Muscle of leg (tissue), 11 donors: ENCODE data around the gene COX7A1. TPM values are rescaled to one million over a fixed set of nuclear protein-coding genes. Genes with fewer than 3 reads are reported as not detected.
A peak's percentile ranks its signal among the peaks of the same experiment; 100 is the strongest.
"Not testable (repeated sequence)": the region's sequence is repeated elsewhere in the genome, so short reads cannot be mapped to it uniquely, and the experiment has no call there.

Experiments used
- DNase-seq: peaks from one replicate; pipeline ENCODE4 v3.0.0; 2013
- H3K27ac ChIP-seq: one replicate; pipeline ENCODE4 v1.5.1; 2013; ENCODE audit warnings: mild to moderate bottlenecking, low read length, control low read depth
- H3K27me3 ChIP-seq: one replicate; pipeline ENCODE4 v1.6.1; 2013; ENCODE audit warnings: low read length; ENCODE audit not compliant: control insufficient read depth, insufficient read depth
- H3K36me3 ChIP-seq: one replicate; pipeline ENCODE4 v1.6.1; 2013; ENCODE audit warnings: low read length; ENCODE audit not compliant: control insufficient read depth, insufficient read depth
- H3K4me1 ChIP-seq: one replicate; pipeline ENCODE4 v1.6.1; 2013; ENCODE audit warnings: low read length; ENCODE audit not compliant: control insufficient read depth, insufficient read depth
- H3K4me3 ChIP-seq: one replicate; pipeline ENCODE4 v1.5.1; 2013; ENCODE audit warnings: low read length, control low read depth
- H3K9me3 ChIP-seq: replicated peaks from 2 replicates; pipeline ENCODE4 v1.6.1; 2013; ENCODE audit warnings: low read depth, low read length; ENCODE audit not compliant: control insufficient read depth
- WGBS: methylation state at CpG from one replicate; pipeline ENCODE4 v1.1.5; 2013; ENCODE audit warnings: missing lambda C conversion rate; ENCODE audit not compliant: insufficient coverage; 5-methylcytosine and 5-hydroxymethylcytosine counted together
- polyA plus RNA-seq, 8 donors: library from polyadenylated mRNA; unstranded; fragments of 120-200 nt; gene quantifications; one replicate each; pipeline versions ENCODE4 v1.2.1 to v1.2.3, GENCODE V29; 2013; ENCODE audit warnings: inconsistent platforms in 1 of 8, low replicate concordance in 1 of 8; ENCODE audit not compliant: insufficient read length in 8 of 8, insufficient read depth in 1 of 8
- total RNA-seq: library from RNA; stranded (reverse); fragments of 120-200 nt; gene quantifications from one replicate; pipeline ENCODE4 v1.2.4, GENCODE V29; 2013

Gene COX7A1
- total and polyA plus RNA-seq, 9 donors = 185 to 391 (median 245) TPM

GRCh38 chr19:36173846-36174245 is 21.6 kb upstream of the COX7A1 start:
- H3K9me3 ChIP-seq, H3K27ac ChIP-seq, H3K4me3 ChIP-seq, DNase-seq, H3K36me3 ChIP-seq, H3K27me3 ChIP-seq: not testable (repeated sequence)
- 79% methylated on average over 4 of the region's 8 CpGs for WGBS
- H3K4me1 ChIP-seq = peaks cover 14% of the 10 kb centered on the region

- H3K36me3 ChIP-seq = no peaks in the 10 kb centered on the region
- no peaks in the 10 kb centered on the region for H3K9me3 ChIP-seq
- no peak overlapping the region for H3K4me3 ChIP-seq
- H3K4me1 ChIP-seq = peaks cover 15% of the 10 kb centered on the region
- 100% methylated on average over 3 of the region's 5 CpGs for WGBS
- no peaks in the 10 kb centered on the region for H3K27me3 ChIP-seq
- H3K27ac ChIP-seq = no peak overlapping the region
- DNase-seq = no peak
Observed at GRCh38 chr19:36172852-36173251, 20.6 kb upstream of the COX7A1 start.

- Histone ChIP-seq H3K9me3 (no peaks in the 10 kb centered on the region), H3K4me1 (peaks cover 15% of the 10 kb centered on the region), H3K36me3 (no peaks in the 10 kb centered on the region), H3K4me3 (no peak overlapping the region), H3K27ac (peak overlapping the region; percentile 74), H3K27me3 (no peaks in the 10 kb centered on the region)
- WGBS = 52% methylated on average over 7 of the region's 9 CpGs
- peak; percentile 46 for DNase-seq
Observed at GRCh38 chr19:36169084-36169760, 17.0 kb upstream of the COX7A1 start.

GRCh38 chr19:36163813-36164212 is 11.6 kb upstream of the COX7A1 start:
- Histone ChIP-seq H3K9me3 (no peaks in the 10 kb centered on the region), H3K27ac (no peak overlapping the region), H3K4me3 (no peak overlapping the region), H3K4me1 (peaks cover under 1% of the 10 kb centered on the region), H3K27me3 (no peaks in the 10 kb centered on the region), H3K36me3 (peaks cover 8% of the 10 kb centered on the region)
- WGBS = 99% methylated on average over 12 of the region's 12 CpGs
- no peak for DNase-seq

GRCh38 chr19:36160821-36161596 is 8.8 kb upstream of the COX7A1 start:
- Histone ChIP-seq H3K27ac (no peak overlapping the region), H3K27me3 (no peaks in the 10 kb centered on the region)

GRCh38 chr19:36153126-36153525 is 879 bp upstream of the COX7A1 start:
- DNase-seq = no peak
- H3K4me3 ChIP-seq = peak overlapping the region; percentile 89
- WGBS = 83% methylated on average over 6 of the region's 10 CpGs
- peaks cover 27% of the 10 kb centered on the region for H3K4me1 ChIP-seq
- H3K27ac ChIP-seq = peak overlapping the region; percentile 100
- H3K9me3 ChIP-seq = no peaks in the 10 kb centered on the region
- no peaks in the 10 kb centered on the region for H3K27me3 ChIP-seq
- H3K36me3 ChIP-seq = peaks cover 27% of the 10 kb centered on the region

More at GRCh38 chr19:36160821-36161596, 8.8 kb upstream of the COX7A1 start:
- H3K9me3 ChIP-seq = no peaks in the 10 kb centered on the region
- no peaks in the 10 kb centered on the region for H3K4me1 ChIP-seq
- 69% methylated on average over 6 of the region's 7 CpGs for WGBS
- H3K36me3 ChIP-seq = peaks cover 8% of the 10 kb centered on the region
- no peak overlapping the region for H3K4me3 ChIP-seq
- DNase-seq = no peak

- WGBS = 14% methylated on average over 11 of the region's 16 CpGs
- peak overlapping the region; percentile 100 for H3K27ac ChIP-seq
- peak overlapping the region; percentile 89 for H3K4me3 ChIP-seq
- no peaks in the 10 kb centered on the region for H3K9me3 ChIP-seq
- peaks cover 27% of the 10 kb centered on the region for H3K4me1 ChIP-seq
- no peaks in the 10 kb centered on the region for H3K27me3 ChIP-seq
- no peak for DNase-seq
- peaks cover 36% of the 10 kb centered on the region for H3K36me3 ChIP-seq
Observed at GRCh38 chr19:36152019-36152351, 262 bp downstream of the COX7A1 start.

DNA sequence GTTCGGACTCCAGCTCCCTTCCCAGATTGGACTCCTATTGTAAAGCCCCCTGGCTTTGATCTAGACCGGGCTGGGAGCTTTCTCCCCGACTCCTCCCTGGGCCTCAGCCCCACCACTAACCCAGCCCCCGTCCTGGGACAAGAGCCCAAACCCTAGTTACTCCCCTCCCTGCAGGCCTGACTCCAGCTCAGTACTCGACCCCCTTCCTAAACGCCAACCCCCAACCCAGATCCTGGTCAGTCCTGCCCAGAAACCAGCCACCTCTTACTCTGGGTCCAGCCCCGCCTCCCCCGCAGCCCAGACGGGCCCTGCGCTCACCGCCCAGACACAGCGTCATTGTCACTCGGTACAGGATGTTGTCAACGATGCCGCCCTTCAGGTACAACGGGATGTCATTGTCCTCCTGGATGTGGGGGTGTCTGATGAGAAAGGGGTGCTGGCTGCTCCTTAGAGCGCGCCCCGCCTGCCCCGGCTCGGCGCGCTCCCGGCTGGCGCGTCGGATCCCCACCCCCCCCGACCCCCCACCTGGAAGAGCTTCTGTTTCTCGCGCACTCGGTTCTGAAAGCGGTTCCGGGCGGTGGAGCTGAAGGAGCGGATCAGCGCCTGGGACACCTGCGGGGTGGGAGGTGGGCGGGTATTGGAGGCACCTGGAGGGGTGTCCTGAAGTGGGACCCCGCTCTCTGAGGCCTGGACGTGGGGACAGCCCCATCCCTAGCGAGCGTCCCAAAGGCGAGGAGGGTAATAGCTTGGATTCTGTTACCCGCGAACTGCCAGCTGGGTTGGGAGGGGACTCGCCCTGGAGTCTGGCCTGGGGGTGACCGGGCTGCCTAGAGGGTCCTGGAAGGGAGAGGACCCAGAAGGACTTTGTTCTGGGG is 866 bp downstream of the COX7A1 start:
- Histone ChIP-seq H3K9me3 (no peaks in the 10 kb centered on the region), H3K36me3 (peaks cover 42% of the 10 kb centered on the region), H3K4me3 (peak overlapping the region; percentile 89), H3K27me3 (no peaks in the 10 kb centered on the region), H3K4me1 (peaks cover 27% of the 10 kb centered on the region), H3K27ac (peak overlapping the region; percentile 100)
- WGBS = 4% methylated on average over 20 of the region's 47 CpGs
- DNase-seq = peak; percentile 84

GRCh38 chr19:36150586-36150985 is 1.7 kb downstream of the COX7A1 start:
- Histone ChIP-seq H3K27me3 (no peaks in the 10 kb centered on the region), H3K9me3 (no peaks in the 10 kb centered on the region), H3K4me1 (peaks cover 27% of the 10 kb centered on the region), H3K36me3 (peaks cover 50% of the 10 kb centered on the region), H3K27ac (peak overlapping the region; percentile 100), H3K4me3 (peak overlapping the region; percentile 89)
- WGBS = 68% methylated on average over 4 of the region's 5 CpGs
- no peak for DNase-seq
